Prostate gland (tissue), 2 donors: Measurements from ENCODE around the gene TTBK2.

Experiments
- CTCF ChIP-seq, 4 experiments: fragments of 200-600 bp in 2 of 4; fragments of 450-650 bp in 2 of 4; sonication (generic) in 2 of 4; IDR thresholded peaks; 1 replicate in 3 of 4; 2 replicates in 1 of 4; pipeline ENCODE4 v1.5.1; 2016 to 2019; ENCODE audit warnings: antibody characterized with exemption in 4 of 4, mild to moderate bottlenecking in 2 of 4, moderate library complexity in 2 of 4
- POLR2AphosphoS5 ChIP-seq: sonication (generic); formaldehyde crosslinking; IDR thresholded peaks from one replicate; pipeline ENCODE4 v1.6.1; 2017; ENCODE audit warnings: antibody characterized with exemption

- no peak for TF ChIP-seq CTCF (IDR thresholded peaks at IDR 0.05)
- TF ChIP-seq POLR2AphosphoS5 = no peak
These were observed 9.5 kb downstream of the TTBK2 start for GRCh38 chr15:42911058-42911592.
